Liver (tissue), 9 donors: ENCODE measurements around the gene PAX6. TPM values are rescaled to one million over a fixed set of nuclear protein-coding genes. Genes with fewer than 3 reads are reported as not detected.

ENCODE experiments used
- DNase-seq: peaks from one replicate; pipeline ENCODE4 v3.0.0-alpha.2; 2017; ENCODE audit warnings: low spot score
- H3K27ac ChIP-seq, 2 donors: one replicate each; pipeline ENCODE4 v1.7.0; 2013; ENCODE audit warnings: inconsistent platforms in 2 of 2, low read length in 2 of 2, control low read depth in 1 of 2, low read depth in 1 of 2, mild to moderate bottlenecking in 1 of 2
- H3K27me3 ChIP-seq, 4 donors: one replicate each; pipeline versions ENCODE4 v1.6.1 to v1.7.0; 2013; ENCODE audit warnings: low read length in 3 of 4, inconsistent platforms in 1 of 4, mild to moderate bottlenecking in 1 of 4, moderate library complexity in 1 of 4; ENCODE audit not compliant: control insufficient read depth in 4 of 4, insufficient read depth in 4 of 4
- H3K36me3 ChIP-seq, 4 donors: one replicate each; pipeline versions ENCODE4 v1.6.1 to v1.7.0; 2013; ENCODE audit warnings: low read length in 3 of 4, mild to moderate bottlenecking in 3 of 4, low read depth in 1 of 4, moderate library complexity in 1 of 4; ENCODE audit not compliant: control insufficient read depth in 4 of 4, insufficient read depth in 3 of 4
- H3K4me1 ChIP-seq, 4 donors: one replicate each; pipeline versions ENCODE4 v1.6.1 to v1.7.0; 2013; ENCODE audit warnings: low read length in 3 of 4, mild to moderate bottlenecking in 3 of 4, moderate library complexity in 1 of 4; ENCODE audit not compliant: control insufficient read depth in 4 of 4, insufficient read depth in 4 of 4
- H3K4me3 ChIP-seq, 3 donors: one replicate each; pipeline versions ENCODE4 v1.6.1 to v1.7.0; 2013; ENCODE audit warnings: low read length in 3 of 3, control low read depth in 1 of 3, low read depth in 1 of 3, mild to moderate bottlenecking in 1 of 3
- H3K9ac ChIP-seq, 2 donors: one replicate each; pipeline ENCODE4 v1.7.0; 2013; ENCODE audit warnings: low read length in 2 of 2, mild to moderate bottlenecking in 2 of 2, moderate library complexity in 2 of 2, control low read depth in 1 of 2, low read depth in 1 of 2
- H3K9me3 ChIP-seq, 4 donors: one replicate each; pipeline versions ENCODE4 v1.6.1 to v1.7.0; 2013; ENCODE audit warnings: low read length in 3 of 4; ENCODE audit not compliant: control insufficient read depth in 4 of 4
- ATF3 ChIP-seq: IDR thresholded peaks from 2 replicates; pipeline ENCODE4 v1.6.1; 2016; ENCODE audit warnings: antibody characterized with exemption
- CTCF ChIP-seq: fragments of 150-350 bp; IDR thresholded peaks from 2 replicates; pipeline ENCODE4 v1.5.1; 2017; ENCODE audit warnings: improper control_type of control experiment, low read depth, low read length; ENCODE audit not compliant: missing input control
- EGR1 ChIP-seq, 2 donors: IDR thresholded peaks; 2 replicates each; pipeline ENCODE4 v1.6.1; 2016 to 2018; ENCODE audit warnings: antibody characterized with exemption in 2 of 2, low read depth in 2 of 2
- FOXA1 ChIP-seq: IDR thresholded peaks from 2 replicates; pipeline ENCODE4 v1.6.1; 2016; ENCODE audit warnings: antibody characterized with exemption
- FOXA2 ChIP-seq: IDR thresholded peaks from 2 replicates; pipeline ENCODE4 v1.6.1; 2016; ENCODE audit warnings: antibody characterized with exemption
- GABPA ChIP-seq, 2 donors: IDR thresholded peaks in 1 of 2; conservative IDR thresholded peaks in 1 of 2; 2 replicates each; pipeline ENCODE4 v1.6.1; 2016; ENCODE audit warnings: antibody characterized with exemption in 2 of 2, mild to moderate bottlenecking in 1 of 2, moderate library complexity in 1 of 2
- JUND ChIP-seq, 2 donors: IDR thresholded peaks; 2 replicates each; pipeline ENCODE4 v1.6.1; 2016; ENCODE audit warnings: antibody characterized with exemption in 2 of 2
- MAX ChIP-seq: IDR thresholded peaks from 2 replicates; pipeline ENCODE4 v1.6.1; 2016; ENCODE audit warnings: antibody characterized with exemption
- NR2F2 ChIP-seq: IDR thresholded peaks from 2 replicates; pipeline ENCODE4 v1.6.1; 2016; ENCODE audit warnings: antibody characterized with exemption
- RAD21 ChIP-seq, 2 donors: IDR thresholded peaks; 2 replicates each; pipeline ENCODE4 v1.6.1; 2016; ENCODE audit warnings: antibody characterized with exemption in 2 of 2, mild to moderate bottlenecking in 2 of 2
- REST ChIP-seq: IDR thresholded peaks from 2 replicates; pipeline ENCODE4 v1.6.1; 2016; ENCODE audit warnings: antibody characterized with exemption, mild to moderate bottlenecking
- RXRA ChIP-seq, 2 donors: IDR thresholded peaks; 2 replicates each; pipeline ENCODE4 v1.6.1; 2017 to 2018; ENCODE audit warnings: antibody characterized with exemption in 2 of 2, mild to moderate bottlenecking in 1 of 2
- TAF1 ChIP-seq: conservative IDR thresholded peaks from 2 replicates; pipeline ENCODE4 v1.6.1; 2016; ENCODE audit warnings: antibody characterized with exemption, mild to moderate bottlenecking
- YY1 ChIP-seq: IDR thresholded peaks from 2 replicates; pipeline ENCODE4 v1.6.1; 2016; ENCODE audit warnings: antibody characterized with exemption, mild to moderate bottlenecking
- WGBS: extraction: QIAGEN DNeasy Blood & Tissue Kit; methylation state at CpG from one replicate; pipeline ENCODE4 v1.1.7; 2013; 5-methylcytosine and 5-hydroxymethylcytosine counted together
- polyA plus RNA-seq, 2 donors: library from polyadenylated mRNA; stranded (reverse) in 1 of 2; unstranded in 1 of 2; fragments of 200-250 nt in 1 of 2; fragments of >200 nt in 1 of 2; fragmentation: Nextera tagmentation in 1 of 2; extraction: Ambion mirVana in 1 of 2; gene quantifications; one replicate each; pipeline versions ENCODE4 v1.2.1 to v1.2.3, GENCODE V29; 2013 to 2015
- total RNA-seq, 2 donors: library from RNA; depleted of rRNA; stranded (reverse); fragments of >200 nt; gene quantifications; one replicate each; pipeline ENCODE4 v1.2.3, GENCODE V29; 2014
- TF ChIP-seq, protein P1 (sequence below): IDR thresholded peaks from 2 replicates; pipeline ENCODE4 v1.6.1; 2016; ENCODE audit warnings: antibody characterized with exemption
- donor health status: healthy.
- donor health status: healthy.
- donor health status: healthy.
- donor health status: healthy.
- donor health status: healthy.

The PAX6 gene
- total and polyA plus RNA-seq, 4 donors = not detected

- no peak for DNase-seq
- Histone ChIP-seq H3K4me1 (peaks cover 20 to 29% (median 22%) of the 10 kb centered on the region in 4 donors), H3K27ac (no peak overlapping the region), H3K4me3 (no peak overlapping the region), H3K9me3 (peaks cover 0 to 8% (median under 1%) of the 10 kb centered on the region in 4 donors), H3K36me3 (no peaks in the 10 kb centered on the region), H3K27me3 (peaks cover 0 to 56% (median 29%) of the 10 kb centered on the region in 4 donors), H3K9ac (no peak overlapping the region)
- TF ChIP-seq TAF1 (no peak), CTCF (no peak), MAX (no peak), RAD21 (IDR thresholded peaks at IDR 0.05) (no peak), GABPA (IDR thresholded peaks at IDR 0.05 in 1 of 2, conservative IDR thresholded peaks at IDR 0.05 in 1 of 2) (no peak)
- TF ChIP-seq, protein P1, sequence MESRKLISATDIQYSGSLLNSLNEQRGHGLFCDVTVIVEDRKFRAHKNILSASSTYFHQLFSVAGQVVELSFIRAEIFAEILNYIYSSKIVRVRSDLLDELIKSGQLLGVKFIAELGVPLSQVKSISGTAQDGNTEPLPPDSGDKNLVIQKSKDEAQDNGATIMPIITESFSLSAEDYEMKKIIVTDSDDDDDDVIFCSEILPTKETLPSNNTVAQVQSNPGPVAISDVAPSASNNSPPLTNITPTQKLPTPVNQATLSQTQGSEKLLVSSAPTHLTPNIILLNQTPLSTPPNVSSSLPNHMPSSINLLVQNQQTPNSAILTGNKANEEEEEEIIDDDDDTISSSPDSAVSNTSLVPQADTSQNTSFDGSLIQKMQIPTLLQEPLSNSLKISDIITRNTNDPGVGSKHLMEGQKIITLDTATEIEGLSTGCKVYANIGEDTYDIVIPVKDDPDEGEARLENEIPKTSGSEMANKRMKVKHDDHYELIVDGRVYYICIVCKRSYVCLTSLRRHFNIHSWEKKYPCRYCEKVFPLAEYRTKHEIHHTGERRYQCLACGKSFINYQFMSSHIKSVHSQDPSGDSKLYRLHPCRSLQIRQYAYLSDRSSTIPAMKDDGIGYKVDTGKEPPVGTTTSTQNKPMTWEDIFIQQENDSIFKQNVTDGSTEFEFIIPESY = no peak
- WGBS = 14% methylated on average over 9 of the region's 9 CpGs
Observed at GRCh38 chr11:31801298-31801702, 9.8 kb downstream of the PAX6 start.

DNA sequence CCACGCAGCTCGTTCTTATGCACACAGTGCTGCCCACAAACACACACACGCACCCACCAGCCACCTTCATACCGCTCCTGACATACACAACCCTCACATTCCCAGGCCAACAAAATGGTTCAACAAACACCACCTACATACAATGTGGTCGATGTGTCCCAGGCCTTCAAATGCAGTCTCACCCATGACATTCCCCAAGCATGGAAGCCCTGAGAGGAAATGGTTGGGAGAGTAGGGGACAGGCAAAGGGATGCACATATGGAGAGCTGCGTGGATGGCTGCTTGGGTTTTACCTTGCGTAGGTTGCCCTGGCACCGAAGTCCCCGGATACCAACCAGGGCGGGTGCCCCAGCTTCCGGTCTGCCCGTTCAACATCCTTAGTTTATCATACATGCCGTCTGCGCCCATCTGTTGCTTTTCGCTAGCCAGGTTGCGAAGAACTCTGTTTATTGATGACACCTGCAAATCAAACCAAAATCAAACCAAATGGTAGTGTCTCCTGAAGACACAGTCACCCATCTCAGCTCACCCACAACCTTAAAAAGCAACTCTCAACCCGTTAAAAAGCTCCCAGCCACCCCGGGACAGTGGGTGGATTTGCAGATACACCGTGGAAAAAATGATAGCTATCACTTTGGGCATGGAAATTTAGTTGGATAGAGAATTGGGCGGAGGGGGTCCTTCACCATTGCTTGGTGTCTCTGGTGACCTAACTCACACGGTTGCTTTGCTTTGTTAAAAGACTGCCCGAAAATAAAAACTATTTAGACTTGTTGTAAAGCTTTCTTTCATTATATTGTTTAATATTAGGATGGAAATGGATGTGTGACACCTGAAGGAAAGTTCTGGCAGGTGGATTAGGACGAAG lies 10.5 kb downstream of the PAX6 start:
- WGBS = 10% methylated on average over 23 of the region's 23 CpGs
- Histone ChIP-seq H3K9ac (no peak overlapping the region), H3K4me1 (peaks cover 18 to 28% (median 20%) of the 10 kb centered on the region in 4 donors), H3K27me3 (peaks cover 0 to 53% (median 27%) of the 10 kb centered on the region in 4 donors), H3K36me3 (no peaks in the 10 kb centered on the region), H3K9me3 (peaks cover 0 to 8% (median under 1%) of the 10 kb centered on the region in 4 donors), H3K4me3 (no peak overlapping the region), H3K27ac (no peak overlapping the region)
- TF ChIP-seq, protein P1 = no peak
- TF ChIP-seq JUND (IDR thresholded peaks at IDR 0.05) (no peak), YY1 (no peak), NR2F2 (no peak), RAD21 (IDR thresholded peaks at IDR 0.05) (no peak), MAX (no peak), CTCF (no peak), RXRA (IDR thresholded peaks at IDR 0.05) (no peak), EGR1 (IDR thresholded peaks at IDR 0.05; ENCODE audit: low read depth in 2 of 2) (no peak), GABPA (IDR thresholded peaks at IDR 0.05 in 1 of 2, conservative IDR thresholded peaks at IDR 0.05 in 1 of 2) (no peak), FOXA2 (no peak), REST (no peak), FOXA1 (no peak), ATF3 (no peak)
- peak; percentile 29 for DNase-seq
